OCI-LY7 (cell line): ENCODE measurements around the gene HAND2. TPM values are rescaled to one million over a fixed set of nuclear protein-coding genes. Genes with fewer than 3 reads are reported as not detected.

Experiments used
- BruUV-seq: library from RNA; stranded (reverse); fragments of 400-500 nt; replicated peaks from 2 replicates; lab custom pipeline; 2021; lab: Mats Ljungman, UMichigan
- CTCF ChIA-PET: fragments of 300-600 bp; sonication (Branson Sonifier 250); formaldehyde crosslinking; loops from one replicate; lab custom pipeline; 2022; ENCODE audit warnings: antibody characterized with exemption; ENCODE audit not compliant: unreplicated experiment; lab: Charles Lee
- POLR2A ChIA-PET: fragments of 300-600 bp; sonication (Branson Sonifier 250); formaldehyde crosslinking; loops from one replicate; lab custom pipeline; 2022; ENCODE audit warnings: antibody characterized with exemption; lab: Charles Lee
- DNase-seq: peaks from one replicate; pipeline ENCODE4 v3.0.0-alpha.2; 2015; ENCODE audit warnings: low spot score
- H2AFZ ChIP-seq: fragments of 200-600 bp; sonication (generic), shearing (Covaris generic); 2 replicates; pipeline ENCODE4 v1.6.1; 2014; ENCODE audit warnings: mild to moderate bottlenecking, antibody characterized with exemption, low read length, moderate library complexity
- H3K27ac ChIP-seq: fragments of 200-600 bp; sonication (generic); 2 replicates; pipeline ENCODE4 v1.5.1; 2014; ENCODE audit warnings: mixed run types, low read depth, mild to moderate bottlenecking, moderate library complexity, low read length, inconsistent platforms; ENCODE audit not compliant: poor library complexity, severe bottlenecking
- H3K36me3 ChIP-seq: fragments of 200-600 bp; sonication (generic); 2 replicates; pipeline ENCODE4 v1.6.1; 2014; ENCODE audit warnings: mild to moderate bottlenecking, antibody characterized with exemption, low read length, moderate library complexity, mixed read lengths; ENCODE audit not compliant: insufficient read depth
- H3K4me1 ChIP-seq: fragments of 200-600 bp; sonication (generic); 2 replicates; pipeline ENCODE4 v1.5.1; 2014; ENCODE audit warnings: mild to moderate bottlenecking, low read length; ENCODE audit not compliant: insufficient read depth, poor library complexity, severe bottlenecking
- H3K4me2 ChIP-seq: fragments of 200-600 bp; sonication (generic); 2 replicates; pipeline ENCODE4 v1.6.1; 2014; ENCODE audit warnings: mild to moderate bottlenecking, low read length
- H3K4me3 ChIP-seq: fragments of 200-600 bp; sonication (generic); 2 replicates; pipeline ENCODE4 v1.5.1; 2014; ENCODE audit warnings: mild to moderate bottlenecking, low read depth, low read length; ENCODE audit not compliant: poor library complexity, severe bottlenecking
- H3K79me2 ChIP-seq: fragments of 200-600 bp; sonication (generic); 2 replicates; pipeline ENCODE4 v1.6.1; 2016; ENCODE audit warnings: low read depth, mild to moderate bottlenecking, low read length, moderate library complexity, mixed read lengths; ENCODE audit not compliant: insufficient read depth
- H3K9me2 ChIP-seq: fragments of 200-600 bp; sonication (generic); 2 replicates; pipeline ENCODE4 v1.6.1; 2016; ENCODE audit warnings: mild to moderate bottlenecking, low read length, mixed read lengths; ENCODE audit not compliant: insufficient read depth
- H3K9me3 ChIP-seq: fragments of 200-600 bp; sonication (generic); 2 replicates; pipeline ENCODE4 v1.6.1; 2014; ENCODE audit warnings: mild to moderate bottlenecking, mixed run types, low read length, mixed read lengths
- H4K20me1 ChIP-seq: fragments of 200-600 bp; sonication (generic); 2 replicates; pipeline ENCODE4 v1.6.1; 2014; ENCODE audit warnings: mild to moderate bottlenecking, antibody characterized with exemption, low read length, moderate library complexity, mixed read lengths; ENCODE audit not compliant: insufficient read depth
- CTCF ChIP-seq: fragments of 200-600 bp; sonication (generic); conservative IDR thresholded peaks from 2 replicates; pipeline ENCODE4 v1.5.1; 2014; ENCODE audit warnings: mild to moderate bottlenecking, antibody characterized with exemption, low read length, moderate library complexity, mixed read lengths
- EZH2phosphoT487 ChIP-seq: fragments of 200-600 bp; sonication (generic); IDR thresholded peaks from 2 replicates; pipeline ENCODE4 v1.6.1; 2018; ENCODE audit warnings: low read depth, borderline replicate concordance, mild to moderate bottlenecking, mixed run types, antibody characterized with exemption, low read length, moderate library complexity, mixed read lengths
- intact Hi-C: fragments of 100-400 bp; cut with micrococcal nuclease; formaldehyde crosslinking; loops from one replicate; pipeline ENCODE4 v1.10.0; 2022; ENCODE audit not compliant: unreplicated experiment
- total RNA-seq, 2 experiments: library from RNA; depleted of rRNA in 1 of 2; stranded (reverse); fragments of >200 nt in 1 of 2; shearing (Covaris generic) in 1 of 2; gene quantifications; 2 replicates each; pipeline ENCODE4 v1.2.3, GENCODE V29; 2014 to 2022

The HAND2 gene
- total RNA-seq, 2 experiments from 2014 or later, result not detected

DNA sequence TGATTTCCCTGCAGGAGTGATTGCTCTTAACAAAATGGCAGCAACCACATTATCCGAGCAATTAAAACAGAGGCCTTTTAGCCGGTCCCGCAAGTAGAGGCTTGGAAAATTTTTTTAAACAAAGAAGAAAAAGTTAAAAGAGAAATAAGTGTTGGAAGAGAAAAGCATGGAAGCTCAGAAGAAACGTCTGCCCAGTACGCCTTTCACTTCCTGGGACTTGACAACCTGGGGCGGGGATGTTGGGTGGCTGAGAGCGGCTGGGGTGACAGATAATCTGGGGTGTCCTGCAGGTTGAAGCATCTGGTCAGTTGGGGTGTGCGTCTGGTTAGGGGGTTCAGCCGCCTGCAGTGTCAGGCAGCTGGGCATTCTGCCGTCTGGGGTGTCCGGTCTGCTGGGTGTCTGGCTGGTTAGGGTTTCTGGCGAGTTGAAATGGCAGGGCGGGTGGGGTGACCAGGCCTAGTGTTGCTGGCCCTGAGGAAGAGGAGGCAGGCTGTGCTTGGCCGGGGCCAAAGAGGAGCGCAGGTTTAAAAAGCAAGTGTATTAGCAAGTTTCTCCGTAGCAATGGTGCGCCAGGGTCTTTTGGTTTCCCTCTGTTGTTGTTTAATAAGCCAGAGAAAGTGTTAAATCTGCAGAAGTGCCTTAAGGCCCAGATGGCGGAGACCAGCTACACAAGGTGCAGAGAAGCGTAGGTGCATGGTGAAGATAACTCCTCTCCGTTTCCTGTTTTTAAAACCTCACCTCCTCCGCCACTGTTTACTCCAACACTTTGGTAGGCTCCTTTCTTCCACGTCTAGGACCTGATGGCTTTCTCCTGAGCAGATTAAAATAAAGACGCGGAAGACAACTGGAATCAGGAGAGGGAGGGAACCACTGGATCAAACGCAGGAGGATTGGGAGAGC, 5.6 kb downstream of the HAND2 start:
- H3K9me2 ChIP-seq, result no peaks in the 10 kb centered on the region
- H3K4me1 ChIP-seq, result no peaks in the 10 kb centered on the region
- H3K27ac ChIP-seq, result no peak overlapping the region
- intact Hi-C loops, result no loop called here
- H3K9me3 ChIP-seq, result no peaks in the 10 kb centered on the region
- DNase-seq, result no peak
- no peaks in the 10 kb centered on the region for H3K79me2 ChIP-seq
- no TSS peak for BruUV-seq
- POLR2A ChIA-PET, result no interaction called here
- no peak overlapping the region for H3K4me2 ChIP-seq
- no peak overlapping the region for H2AFZ ChIP-seq
- H4K20me1 ChIP-seq, result no peaks in the 10 kb centered on the region
- H3K4me3 ChIP-seq, result no peak overlapping the region
- CTCF ChIA-PET, result no interaction called here
- TF ChIP-seq CTCF, result no peak
- no peak for TF ChIP-seq EZH2phosphoT487
- H3K36me3 ChIP-seq, result no peaks in the 10 kb centered on the region

- no peak overlapping the region for H2AFZ ChIP-seq
- H3K4me3 ChIP-seq, result no peak overlapping the region
- H3K4me2 ChIP-seq, result no peak overlapping the region
- H3K36me3 ChIP-seq, result no peaks in the 10 kb centered on the region
- no peak overlapping the region for H3K27ac ChIP-seq
- no peaks in the 10 kb centered on the region for H3K9me2 ChIP-seq
- no TSS peak for BruUV-seq
- POLR2A ChIA-PET, result no interaction called here
- intact Hi-C loops, result no loop called here
- no peak for DNase-seq
- no peaks in the 10 kb centered on the region for H3K4me1 ChIP-seq
- H3K9me3 ChIP-seq, result no peaks in the 10 kb centered on the region
- no peaks in the 10 kb centered on the region for H3K79me2 ChIP-seq
- CTCF ChIA-PET, result no interaction called here
- no peaks in the 10 kb centered on the region for H4K20me1 ChIP-seq
- TF ChIP-seq EZH2phosphoT487 (no peak), CTCF (no peak)
Measured at GRCh38 chr4:173522951-173523395, 7.1 kb downstream of the HAND2 start.
